DMS153 treated with DMSO at 0.1 percent for 48 hours (cell line): ENCODE data around the gene MOV10.
A peak's percentile ranks its signal among the peaks of the same experiment; 100 is the strongest.
"Not testable (repeated sequence)": the region's sequence is repeated elsewhere in the genome, so short reads cannot be mapped to it uniquely, and the experiment has no call there.

Source experiments
- DNase-seq: peaks from one replicate; lab custom pipeline; 2025; ENCODE audit not compliant: unreplicated experiment; lab: John Stamatoyannopoulos, UW

Gene MOV10

GRCh38 chr1:112674440-112674985, at the start of gene MOV10:
Gene MOV10 (plus strand): TSS chr1:112674659. CDS start chr1:112674913, 254 bp downstream.
- DNase-seq = peak; percentile 51

GRCh38 chr1:112625696-112626095, 48.8 kb upstream of the MOV10 start:
- DNase-seq = no peak

GRCh38 chr1:112626193-112626592, 48.3 kb upstream of the MOV10 start:
- DNase-seq = no peak

- no peak for DNase-seq
Measured at GRCh38 chr1:112626887-112627286, 47.6 kb upstream of the MOV10 start.

- no peak for DNase-seq
Measured at GRCh38 chr1:112628516-112628915, 45.9 kb upstream of the MOV10 start.

- DNase-seq = no peak
Measured at GRCh38 chr1:112629256-112629655, 45.2 kb upstream of the MOV10 start.

GRCh38 chr1:112633628-112634027, 40.8 kb upstream of the MOV10 start:
- no peak for DNase-seq

GRCh38 chr1:112634367-112634766, 40.1 kb upstream of the MOV10 start:
- no peak for DNase-seq

- no peak for DNase-seq
Measured at GRCh38 chr1:112636056-112636455, 38.4 kb upstream of the MOV10 start.

- DNase-seq = no peak
Measured at GRCh38 chr1:112636597-112637253, 37.7 kb upstream of the MOV10 start.

- DNase-seq = no peak
Measured at GRCh38 chr1:112637254-112638109, 37.0 kb upstream of the MOV10 start.

- DNase-seq = no peak
Measured at GRCh38 chr1:112638110-112638428, 36.4 kb upstream of the MOV10 start.

- not testable (repeated sequence) for DNase-seq
Measured at GRCh38 chr1:112640437-112640836, 34.0 kb upstream of the MOV10 start.

GRCh38 chr1:112643080-112643479, 31.4 kb upstream of the MOV10 start:
- no peak for DNase-seq

GRCh38 chr1:112646225-112646624, 28.2 kb upstream of the MOV10 start:
- DNase-seq = no peak

GRCh38 chr1:112651205-112651604, 23.3 kb upstream of the MOV10 start:
- DNase-seq = no peak

GRCh38 chr1:112665857-112666256, 8.6 kb upstream of the MOV10 start:
- no peak for DNase-seq

- DNase-seq = no peak
Measured at GRCh38 chr1:112666946-112667345, 7.5 kb upstream of the MOV10 start.

- no peak for DNase-seq
Measured at GRCh38 chr1:112672009-112672408, 2.5 kb upstream of the MOV10 start.

- no peak for DNase-seq
Measured at GRCh38 chr1:112672842-112673241, 1.6 kb upstream of the MOV10 start.

GRCh38 chr1:112673592-112674439, 643 bp upstream of the MOV10 start:
- peak; percentile 2 for DNase-seq
